C4-2B (cell line): ENCODE results near the gene ART1.

Experiments used
- H3K27ac ChIP-seq: fragments of 450-650 bp; 2 replicates; pipeline ENCODE4 v1.5.1; 2017
- CTCF ChIP-seq: fragments of 450-650 bp; conservative IDR thresholded peaks from 2 replicates; pipeline ENCODE4 v1.5.1; 2017; ENCODE audit warnings: mild to moderate bottlenecking
- ZFX ChIP-seq: fragments of 450-650 bp; IDR thresholded peaks from 2 replicates; pipeline ENCODE4 v1.6.1; 2017

Gene ART1

GRCh38 chr11:3662856-3663255 lies 17.9 kb downstream of the ART1 start:
- TF ChIP-seq CTCF, result no peak
- TF ChIP-seq ZFX, result no peak
- no peak overlapping the region for H3K27ac ChIP-seq

GRCh38 chr11:3664032-3664630 lies 19.2 kb downstream of the ART1 start:
- H3K27ac ChIP-seq, result no peak overlapping the region

DNA sequence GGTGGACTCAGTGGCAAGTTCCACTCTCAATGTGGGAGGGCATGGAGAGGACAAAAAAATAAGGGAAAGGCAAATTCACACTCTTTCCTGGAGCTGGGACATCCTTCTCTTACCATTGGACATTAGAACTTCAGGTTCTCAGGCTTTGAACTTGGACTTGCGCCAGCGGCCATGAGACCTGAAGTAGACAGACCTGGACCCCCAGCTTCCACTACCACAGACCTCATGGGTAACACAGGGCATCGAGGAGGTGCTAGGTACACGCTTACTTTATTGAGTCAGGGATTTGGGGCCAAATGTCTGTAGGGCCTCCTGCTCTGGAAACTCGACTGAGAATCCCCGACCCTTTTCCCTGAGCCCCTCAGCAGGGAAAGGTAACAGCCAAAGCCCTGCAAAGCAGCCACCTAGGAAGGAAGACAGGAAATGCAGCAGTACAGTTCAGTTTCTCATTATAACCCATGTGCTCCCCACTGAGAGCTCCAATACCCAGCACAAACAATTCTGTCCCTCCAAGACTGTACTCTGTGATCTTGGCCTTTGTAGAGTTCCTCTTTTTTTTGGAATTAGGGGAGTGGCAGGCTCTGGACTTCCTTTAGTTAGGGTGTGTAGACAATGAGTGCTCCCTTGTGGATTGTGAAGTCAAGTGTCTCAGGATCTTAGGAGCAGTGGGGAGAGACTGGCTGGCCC lies 20.6 kb downstream of the ART1 start:
- no peak for TF ChIP-seq CTCF
- no peak for TF ChIP-seq ZFX
- no peak overlapping the region for H3K27ac ChIP-seq

More at GRCh38 chr11:3664032-3664630, 19.2 kb downstream of the ART1 start:
- TF ChIP-seq ZFX (no peak), CTCF (no peak)

DNA sequence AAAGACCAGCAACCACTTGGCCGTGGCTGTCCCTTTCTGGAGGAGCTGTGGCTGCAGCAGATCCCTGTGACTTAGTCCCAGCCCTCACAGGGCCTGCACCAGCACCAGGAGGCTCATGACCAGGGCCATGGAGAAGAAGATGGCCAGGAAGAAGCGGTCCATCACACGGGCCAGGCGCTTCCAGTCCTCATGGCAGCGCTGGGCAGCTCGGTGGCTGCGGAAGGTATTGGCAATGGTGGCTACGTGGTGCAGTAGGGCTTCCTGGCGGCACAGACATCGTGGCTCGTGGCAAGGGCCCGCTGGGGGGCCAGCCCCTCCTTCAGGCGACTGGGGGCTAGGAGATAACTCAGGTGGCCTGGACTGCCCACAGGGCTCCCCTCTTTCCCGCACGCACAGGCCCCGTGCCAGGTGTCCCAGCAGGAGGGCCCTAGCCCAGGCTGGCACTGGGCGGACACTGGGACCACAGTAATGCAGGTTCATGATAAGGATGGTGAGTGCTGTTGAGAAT lies 21.1 kb downstream of the ART1 start:
- TF ChIP-seq CTCF (no peak), ZFX (no peak)
- H3K27ac ChIP-seq, result no peak overlapping the region

DNA sequence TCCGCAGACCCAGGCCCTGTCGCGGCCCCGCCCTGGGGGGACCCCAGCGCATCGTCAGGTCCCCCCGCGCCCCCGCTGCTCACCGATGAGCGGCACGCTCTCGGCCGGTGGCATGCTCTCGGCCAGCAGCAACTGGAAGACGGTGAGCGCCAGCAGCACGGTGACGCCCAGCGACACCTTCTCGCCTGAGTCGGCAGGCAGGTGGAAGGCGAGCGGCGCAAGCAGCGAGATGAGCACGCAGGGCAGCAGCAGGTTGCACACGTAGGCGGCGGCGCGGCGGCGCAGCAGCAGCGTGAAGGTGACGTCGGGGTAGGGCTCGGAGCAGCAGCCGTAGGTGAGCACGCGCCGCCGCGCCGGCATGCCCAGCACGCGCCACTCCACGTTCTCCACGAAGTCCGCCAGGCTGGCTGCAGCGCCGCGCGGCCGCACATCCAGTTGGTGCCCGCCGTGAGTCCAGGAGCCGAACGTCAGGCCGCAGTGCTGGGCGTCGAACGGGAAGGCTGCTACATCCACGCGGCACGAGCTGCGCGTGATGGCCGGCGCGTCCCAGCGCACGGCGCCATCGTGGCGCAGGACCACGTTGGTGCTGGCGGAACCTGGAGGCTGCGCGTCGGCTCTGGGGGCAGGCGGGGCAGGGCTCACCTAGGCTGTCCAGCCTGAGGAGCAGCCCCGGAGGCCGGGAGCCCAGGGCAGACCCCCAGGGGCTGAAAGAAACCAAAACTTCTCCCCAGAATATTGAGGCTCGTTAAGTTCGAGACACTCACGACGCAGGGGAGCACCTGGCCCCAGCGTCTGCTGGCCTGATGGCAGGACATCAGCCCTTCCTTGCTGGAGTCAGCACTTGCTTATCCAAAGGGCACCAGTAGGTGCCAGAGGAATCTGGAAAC lies 22.5 kb downstream of the ART1 start:
- no peak overlapping the region for H3K27ac ChIP-seq
- TF ChIP-seq ZFX, result no peak
- TF ChIP-seq CTCF, result no peak

DNA sequence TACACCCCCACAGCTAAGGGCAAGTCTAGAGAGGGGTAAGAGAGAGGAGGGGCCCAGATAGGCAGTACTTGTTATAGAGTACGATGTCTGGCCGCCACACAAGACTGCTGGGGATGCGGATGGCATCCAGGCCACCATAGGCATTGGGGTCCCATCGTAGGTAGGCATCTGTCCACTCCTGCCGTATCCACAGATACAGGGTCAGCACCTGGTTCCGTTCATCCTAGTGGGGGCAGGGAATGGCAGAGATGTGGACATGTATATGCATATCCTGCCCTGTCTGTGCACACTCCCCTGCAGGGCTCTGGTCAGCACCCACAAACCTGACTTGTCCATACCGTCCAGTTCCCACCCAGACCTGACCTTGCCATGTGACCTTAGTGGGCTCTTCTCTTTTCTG lies 24.2 kb downstream of the ART1 start:
- no peak for TF ChIP-seq CTCF
- no peak for TF ChIP-seq ZFX
- H3K27ac ChIP-seq, result no peak overlapping the region
